Activated CD4-positive, alpha-beta memory T cell treated with anti-CD3 and anti-CD28 coated beads for 36 hours (primary cell): ENCODE measurements around the gene C11orf42. TPM values are rescaled to one million over a fixed set of nuclear protein-coding genes. Genes with fewer than 3 reads are reported as not detected.

Source experiments
- CTCF ChIA-PET: fragments of 350-600 bp; sonication (Branson Sonifier 250); formaldehyde crosslinking; loops from one replicate; lab custom pipeline; 2021; ENCODE audit warnings: antibody characterized with exemption, inconsistent platforms; lab: Charles Lee
- POLR2A ChIA-PET: fragments of 350-600 bp; sonication (Branson Sonifier 250); formaldehyde crosslinking; loops from one replicate; lab custom pipeline; 2021; ENCODE audit warnings: antibody characterized with exemption; lab: Charles Lee
- DNase-seq: peaks from one replicate; pipeline ENCODE4 v3.0.0-alpha.2; 2020
- H3K27ac Mint-ChIP-seq: one replicate; pipeline ENCODE4 v1.8.0; 2021; ENCODE audit warnings: mixed read lengths
- H3K27me3 Mint-ChIP-seq: one replicate; pipeline ENCODE4 v1.8.0; 2021; ENCODE audit warnings: mixed read lengths
- H3K36me3 Mint-ChIP-seq: one replicate; pipeline ENCODE4 v1.8.0; 2021; ENCODE audit warnings: mixed read lengths
- H3K4me1 Mint-ChIP-seq: one replicate; pipeline ENCODE4 v1.8.0; 2021; ENCODE audit warnings: low read depth, mixed read lengths
- H3K4me3 Mint-ChIP-seq: one replicate; pipeline ENCODE4 v1.8.0; 2021; ENCODE audit warnings: mild to moderate bottlenecking, mixed read lengths
- H3K9me3 Mint-ChIP-seq: one replicate; pipeline ENCODE4 v1.8.0; 2021; ENCODE audit warnings: mixed read lengths
- intact Hi-C: fragments of 100-400 bp; cut with micrococcal nuclease; formaldehyde crosslinking; loops from one replicate; pipeline ENCODE4 v1.15.1; 2023
- total RNA-seq, 2 experiments: library from RNA; stranded (reverse); gene quantifications; one replicate each; pipeline ENCODE4 v1.2.3, GENCODE V29; 2021

C11orf42 gene
- total RNA-seq, 2 experiments from 2014 or later: not detected

DNA sequence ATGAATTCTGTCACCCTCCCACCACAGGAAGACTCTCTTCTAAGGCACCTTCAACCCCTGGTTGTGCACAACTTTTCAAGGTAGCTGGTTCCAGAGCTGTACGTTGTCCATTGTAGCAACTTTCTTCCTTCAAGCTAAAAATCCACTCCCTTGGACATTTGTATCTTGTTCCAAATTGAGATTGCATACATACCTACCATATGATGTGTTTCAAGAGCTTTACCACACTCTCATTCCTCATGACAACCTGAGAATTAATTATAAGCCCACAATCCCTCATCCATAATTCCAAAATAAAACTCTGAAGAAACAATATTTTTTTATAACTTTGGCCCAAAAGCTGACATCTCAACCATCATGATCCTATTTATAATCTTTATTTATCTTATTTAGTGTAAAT, 3.3 kb upstream of the C11orf42 start:
- H3K4me1 Mint-ChIP-seq: peaks cover 34% of the 10 kb centered on the region
- intact Hi-C loops: loop anchor here (2.0 kb wide), 1 partner anchor 151 kb away; no protein-coding TSS in a partner anchor
- no peaks in the 10 kb centered on the region for H3K27me3 Mint-ChIP-seq
- POLR2A ChIA-PET: interaction anchor here (1.2 kb wide), 1 partner anchor 118 kb away, joined by 3 read pairs; no protein-coding TSS in a partner anchor
- no peak for DNase-seq
- H3K36me3 Mint-ChIP-seq: no peaks in the 10 kb centered on the region
- H3K27ac Mint-ChIP-seq: no peak overlapping the region
- H3K9me3 Mint-ChIP-seq: no peaks in the 10 kb centered on the region
- H3K4me3 Mint-ChIP-seq: no peak overlapping the region
- CTCF ChIA-PET: interaction anchor here (0.7 to 0.8 kb wide), 2 partner anchors 150 to 161 kb away, joined by 3 read pairs; no protein-coding TSS in a partner anchor

DNA sequence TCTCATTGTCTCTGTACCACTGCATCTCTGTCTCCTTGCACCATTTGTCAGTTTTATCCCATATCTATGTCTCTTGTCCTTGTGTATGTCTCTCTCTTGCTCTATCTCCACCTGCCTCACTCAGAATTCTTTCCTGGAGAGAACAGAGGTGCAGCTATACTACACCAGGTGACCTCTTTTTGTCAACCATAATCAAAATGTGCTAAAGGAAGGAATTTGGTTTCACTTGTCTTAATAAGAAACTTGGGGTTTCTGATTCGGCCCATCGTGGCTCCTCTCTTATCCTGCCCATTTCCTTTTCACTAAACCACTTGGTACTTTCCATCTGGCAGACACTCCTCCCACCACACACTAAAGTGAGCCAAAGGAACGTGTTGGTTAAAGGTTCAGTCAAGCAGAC, 2.0 kb upstream of the C11orf42 start:
- Mint-ChIP-seq H3K27ac (no peak overlapping the region), H3K27me3 (no peaks in the 10 kb centered on the region), H3K4me1 (peaks cover 34% of the 10 kb centered on the region), H3K36me3 (no peaks in the 10 kb centered on the region), H3K9me3 (no peaks in the 10 kb centered on the region), H3K4me3 (no peak overlapping the region)
- ChIA-PET CTCF (no interaction called here), POLR2A (no interaction called here)
- peak; percentile 18 for DNase-seq
- intact Hi-C loops: loop anchor here (2.0 kb wide), 1 partner anchor 149 kb away; no protein-coding TSS in a partner anchor

DNA sequence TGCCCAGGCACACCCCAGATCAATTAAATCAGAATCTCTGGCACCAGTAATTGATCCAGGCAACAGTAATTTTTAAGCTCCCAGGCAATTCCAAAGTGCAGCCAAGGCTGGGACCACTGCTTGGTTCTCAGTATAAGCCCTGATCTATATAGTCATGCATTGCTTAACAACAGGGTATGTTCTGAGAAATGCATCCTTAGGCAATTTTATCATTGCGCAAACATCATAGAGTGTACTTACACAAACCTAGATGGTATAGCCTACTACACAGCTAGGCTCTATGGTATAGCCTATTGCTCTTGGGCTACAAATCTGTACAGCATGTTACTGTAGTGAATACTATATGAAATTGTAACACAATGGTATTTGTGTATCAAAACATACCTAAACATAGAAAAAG, 651 bp upstream of the C11orf42 start:
- H3K36me3 Mint-ChIP-seq: peaks cover 3% of the 10 kb centered on the region
- no peaks in the 10 kb centered on the region for H3K27me3 Mint-ChIP-seq
- ChIA-PET CTCF (interaction anchor here (1.8 kb wide), 1 partner anchor 149 kb away, joined by 7 read pairs; no protein-coding TSS in a partner anchor), POLR2A (no interaction called here)
- no peak overlapping the region for H3K27ac Mint-ChIP-seq
- intact Hi-C loops: no loop called here
- no peak overlapping the region for H3K4me3 Mint-ChIP-seq
- DNase-seq: no peak
- H3K9me3 Mint-ChIP-seq: no peaks in the 10 kb centered on the region
- H3K4me1 Mint-ChIP-seq: peaks cover 34% of the 10 kb centered on the region

DNA sequence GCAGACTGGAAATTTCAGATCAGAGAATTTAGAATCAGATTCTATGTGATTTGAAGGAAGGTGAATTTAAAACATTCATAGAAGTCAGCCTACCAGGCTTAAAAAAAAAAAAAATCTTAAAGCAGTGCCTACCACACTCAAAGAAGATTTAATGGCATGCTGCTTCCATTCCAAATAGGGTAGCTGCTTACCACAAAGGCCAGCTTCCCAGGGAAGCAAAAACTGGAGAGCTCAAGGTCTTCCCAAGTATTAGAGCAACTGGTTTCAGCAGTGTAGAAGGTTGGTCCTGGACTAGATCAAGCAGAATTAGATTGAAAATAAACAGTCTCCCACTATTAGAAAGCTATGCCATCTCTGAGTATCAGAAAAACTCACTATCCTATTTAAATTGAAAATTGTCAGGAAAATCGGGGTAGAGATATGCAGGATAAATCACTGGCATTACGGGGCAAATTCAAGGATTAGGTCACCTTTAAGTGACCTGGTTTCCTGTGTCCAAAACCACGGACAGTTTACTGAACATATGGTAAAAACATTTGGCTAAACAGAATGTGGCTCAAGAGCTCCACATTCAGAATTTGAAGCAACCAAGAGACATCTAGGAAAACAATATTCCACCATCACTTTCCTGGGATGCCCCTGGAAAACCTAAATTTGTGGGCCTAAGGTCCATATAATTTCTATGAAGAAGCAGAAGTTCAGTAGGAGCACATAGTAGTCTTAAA, 1.3 kb downstream of the C11orf42 start:
- H3K9me3 Mint-ChIP-seq: no peaks in the 10 kb centered on the region
- ChIA-PET POLR2A (interaction anchor here (0.9 kb wide), 1 partner anchor 28 kb away, joined by 3 read pairs; the partner anchor contains the start of gene FHIP1B), CTCF (interaction anchor here (1.7 to 1.8 kb wide), 2 partner anchors 147 to 156 kb away, joined by 5 to 7 read pairs; no protein-coding TSS in a partner anchor)
- no peak for DNase-seq
- peaks cover 26% of the 10 kb centered on the region for H3K4me1 Mint-ChIP-seq
- intact Hi-C loops: no loop called here
- no peak overlapping the region for H3K27ac Mint-ChIP-seq
- no peaks in the 10 kb centered on the region for H3K27me3 Mint-ChIP-seq
- H3K36me3 Mint-ChIP-seq: peaks cover 8% of the 10 kb centered on the region
- H3K4me3 Mint-ChIP-seq: no peak overlapping the region

DNA sequence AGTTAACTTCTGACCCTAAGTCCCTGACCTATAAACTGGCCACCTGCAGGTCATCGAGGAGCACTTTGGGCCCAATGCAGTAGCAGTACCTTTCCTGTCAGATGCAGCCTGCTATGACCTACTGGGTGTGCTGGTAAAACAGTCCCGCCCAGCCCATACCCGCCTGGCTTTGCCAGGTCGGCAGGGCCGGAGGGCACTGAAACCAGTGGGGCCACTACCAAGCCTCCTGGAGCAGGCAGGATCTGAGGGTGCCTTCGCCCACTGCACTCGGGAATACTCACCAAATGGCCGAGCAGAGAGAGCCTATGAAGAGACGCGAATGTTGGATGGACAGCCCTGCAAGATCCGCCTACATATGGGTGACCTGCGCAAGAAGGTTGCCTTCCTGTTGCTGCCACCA, 4.4 kb downstream of the C11orf42 start:
- H3K27me3 Mint-ChIP-seq: no peaks in the 10 kb centered on the region
- peaks cover 8% of the 10 kb centered on the region for H3K36me3 Mint-ChIP-seq
- no peaks in the 10 kb centered on the region for H3K4me1 Mint-ChIP-seq
- intact Hi-C loops: no loop called here
- CTCF ChIA-PET: interaction anchor here (0.6 kb wide), 1 partner anchor 37 kb away, joined by 3 read pairs; no protein-coding TSS in a partner anchor
- no peak overlapping the region for H3K27ac Mint-ChIP-seq
- DNase-seq: no peak
- POLR2A ChIA-PET: no interaction called here
- H3K4me3 Mint-ChIP-seq: no peak overlapping the region
- H3K9me3 Mint-ChIP-seq: no peaks in the 10 kb centered on the region

DNA sequence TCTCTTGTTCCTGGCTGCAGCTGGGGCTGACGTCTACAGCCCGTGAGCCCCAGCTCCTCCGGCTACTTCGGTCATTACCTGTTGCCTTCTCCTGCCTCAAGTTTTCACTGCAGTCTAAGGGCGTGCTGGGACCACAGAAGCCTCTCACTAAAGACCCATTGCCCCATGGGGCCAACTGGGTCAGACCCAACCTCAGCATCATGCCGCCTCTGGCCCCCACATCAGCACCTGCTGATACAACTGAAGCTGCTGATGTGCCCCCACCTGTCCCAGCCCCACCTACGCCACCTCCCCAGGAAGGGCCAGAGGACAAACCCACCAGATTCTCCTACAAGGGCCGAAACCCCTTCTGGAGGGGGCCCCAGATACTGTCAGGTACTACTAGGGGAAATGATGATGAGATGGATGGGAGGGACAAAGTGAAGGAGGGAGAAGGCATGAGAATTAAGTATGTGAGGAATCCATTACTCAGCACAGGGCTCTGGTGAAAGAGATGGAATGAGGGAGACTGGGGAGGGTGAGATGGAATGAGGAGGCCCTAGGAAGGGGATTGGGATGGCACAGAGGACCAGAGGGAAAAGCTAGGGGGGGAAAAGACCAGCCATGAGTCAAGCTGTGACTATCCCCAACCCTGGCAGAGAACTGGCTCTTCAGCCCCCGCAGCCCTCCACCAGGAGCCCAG, 5.1 kb downstream of the C11orf42 start:
- ChIA-PET POLR2A (no interaction called here), CTCF (interaction anchor here (0.6 kb wide), 1 partner anchor 36 kb away, joined by 3 read pairs; no protein-coding TSS in a partner anchor)
- H3K4me3 Mint-ChIP-seq: no peak overlapping the region
- intact Hi-C loops: no loop called here
- peaks cover 8% of the 10 kb centered on the region for H3K36me3 Mint-ChIP-seq
- H3K4me1 Mint-ChIP-seq: no peaks in the 10 kb centered on the region
- no peak for DNase-seq
- H3K9me3 Mint-ChIP-seq: no peaks in the 10 kb centered on the region
- no peaks in the 10 kb centered on the region for H3K27me3 Mint-ChIP-seq
- no peak overlapping the region for H3K27ac Mint-ChIP-seq

DNA sequence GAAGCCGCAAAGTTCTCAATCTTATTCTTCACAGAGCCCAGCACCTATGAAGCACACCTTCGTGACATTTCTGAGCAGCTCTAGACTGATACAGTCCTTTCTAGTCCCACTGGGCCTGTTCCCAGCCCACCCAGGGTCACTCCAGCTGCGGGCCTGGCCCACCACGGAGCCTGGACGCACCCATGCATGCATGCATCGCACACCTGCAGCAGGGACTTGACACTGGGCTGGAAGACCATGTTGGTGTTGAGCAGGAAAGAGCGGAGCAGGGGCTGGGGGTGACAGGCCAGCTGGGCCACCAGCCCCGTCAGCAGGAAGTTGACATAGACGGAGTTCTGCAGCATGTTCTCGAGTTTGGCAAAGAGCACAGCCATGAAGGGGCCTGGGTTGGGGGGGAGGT, 9.2 kb downstream of the C11orf42 start:
- DNase-seq: no peak
- H3K27ac Mint-ChIP-seq: no peak overlapping the region
- ChIA-PET CTCF (no interaction called here), POLR2A (no interaction called here)
- no peak overlapping the region for H3K4me3 Mint-ChIP-seq
- H3K9me3 Mint-ChIP-seq: no peaks in the 10 kb centered on the region
- H3K27me3 Mint-ChIP-seq: no peaks in the 10 kb centered on the region
- H3K36me3 Mint-ChIP-seq: peaks cover 17% of the 10 kb centered on the region
- H3K4me1 Mint-ChIP-seq: peaks cover under 1% of the 10 kb centered on the region
- intact Hi-C loops: no loop called here

DNA sequence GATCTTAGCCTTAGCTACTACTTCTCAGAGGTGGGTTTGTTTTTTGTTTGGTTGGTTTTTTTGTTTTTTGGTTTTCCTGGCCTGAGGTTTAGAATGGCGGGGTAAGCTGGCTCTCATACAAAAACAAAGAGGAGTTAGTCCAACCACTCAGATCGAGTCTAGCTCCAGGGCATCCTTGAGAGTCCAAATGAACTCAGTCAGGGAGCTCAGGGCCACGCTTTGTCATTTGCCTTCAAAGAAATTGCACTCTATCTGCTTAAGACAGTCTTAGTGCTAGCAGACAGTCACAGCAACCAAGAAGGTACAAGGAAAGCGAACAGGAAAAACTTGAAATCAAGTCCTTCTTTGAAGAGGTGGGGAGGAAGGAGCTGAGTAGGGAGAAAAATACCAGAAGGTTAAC, 11.1 kb downstream of the C11orf42 start:
- Mint-ChIP-seq H3K27ac (no peak overlapping the region), H3K9me3 (no peaks in the 10 kb centered on the region), H3K36me3 (peaks cover 13% of the 10 kb centered on the region), H3K27me3 (no peaks in the 10 kb centered on the region), H3K4me1 (peaks cover 4% of the 10 kb centered on the region), H3K4me3 (no peak overlapping the region)
- ChIA-PET CTCF (interaction anchor here (0.8 to 1.7 kb wide), 2 partner anchors 137 to 163 kb away, joined by 3 to 5 read pairs; no protein-coding TSS in a partner anchor), POLR2A (interaction anchor here (0.7 kb wide), 1 partner anchor 19 kb away, joined by 3 read pairs; no protein-coding TSS in a partner anchor)
- no peak for DNase-seq
- intact Hi-C loops: no loop called here

DNA sequence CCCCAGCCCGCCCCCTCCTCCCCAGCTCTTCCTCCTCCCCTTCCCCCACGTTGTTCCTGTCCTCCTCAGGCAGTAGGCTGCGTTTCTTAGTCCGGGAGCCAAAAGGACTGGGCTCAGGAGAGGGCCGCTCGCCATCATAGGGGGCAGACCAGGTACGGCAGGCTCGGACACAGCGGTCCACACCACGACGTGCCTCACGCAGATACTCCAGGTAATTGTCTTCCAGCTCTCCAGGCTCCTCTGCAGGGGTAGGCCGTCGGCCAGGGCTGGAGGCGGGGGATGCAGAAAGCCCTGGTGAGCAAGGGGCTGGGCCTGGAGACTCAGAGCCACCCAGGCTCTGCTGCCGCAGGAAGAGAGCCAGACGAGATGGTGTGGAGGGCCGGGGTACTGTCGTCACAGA, 12.4 kb downstream of the C11orf42 start:
- DNase-seq: no peak
- Mint-ChIP-seq H3K4me1 (peaks cover 4% of the 10 kb centered on the region), H3K9me3 (no peaks in the 10 kb centered on the region), H3K4me3 (no peak overlapping the region), H3K27me3 (no peaks in the 10 kb centered on the region), H3K36me3 (peaks cover 17% of the 10 kb centered on the region), H3K27ac (no peak overlapping the region)
- intact Hi-C loops: no loop called here
- CTCF ChIA-PET: no interaction called here
- POLR2A ChIA-PET: no interaction called here

DNA sequence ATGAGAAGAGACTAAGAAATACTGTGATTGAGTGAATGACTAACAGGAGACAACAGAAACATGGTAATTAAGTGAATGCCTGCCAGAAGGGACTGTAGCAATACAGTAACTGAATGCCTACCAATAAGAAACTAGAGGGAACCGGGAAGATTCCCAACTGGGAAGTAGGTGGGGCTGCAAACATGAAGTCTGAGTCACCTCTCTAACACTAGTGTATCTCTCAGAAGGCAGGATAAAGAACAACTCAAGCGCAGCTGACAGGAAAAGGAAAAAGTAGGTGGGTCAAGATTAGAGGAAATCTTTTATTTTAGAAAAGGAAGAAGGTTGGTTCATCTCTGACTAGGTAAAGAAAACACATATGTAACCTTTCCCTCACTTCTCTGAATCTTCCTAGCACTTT, 14.0 kb downstream of the C11orf42 start:
- no peaks in the 10 kb centered on the region for H3K27me3 Mint-ChIP-seq
- ChIA-PET POLR2A (no interaction called here), CTCF (no interaction called here)
- no peak for DNase-seq
- H3K27ac Mint-ChIP-seq: no peak overlapping the region
- H3K9me3 Mint-ChIP-seq: no peaks in the 10 kb centered on the region
- peaks cover 4% of the 10 kb centered on the region for H3K4me1 Mint-ChIP-seq
- H3K4me3 Mint-ChIP-seq: no peak overlapping the region
- H3K36me3 Mint-ChIP-seq: peaks cover 19% of the 10 kb centered on the region
- intact Hi-C loops: no loop called here

DNA sequence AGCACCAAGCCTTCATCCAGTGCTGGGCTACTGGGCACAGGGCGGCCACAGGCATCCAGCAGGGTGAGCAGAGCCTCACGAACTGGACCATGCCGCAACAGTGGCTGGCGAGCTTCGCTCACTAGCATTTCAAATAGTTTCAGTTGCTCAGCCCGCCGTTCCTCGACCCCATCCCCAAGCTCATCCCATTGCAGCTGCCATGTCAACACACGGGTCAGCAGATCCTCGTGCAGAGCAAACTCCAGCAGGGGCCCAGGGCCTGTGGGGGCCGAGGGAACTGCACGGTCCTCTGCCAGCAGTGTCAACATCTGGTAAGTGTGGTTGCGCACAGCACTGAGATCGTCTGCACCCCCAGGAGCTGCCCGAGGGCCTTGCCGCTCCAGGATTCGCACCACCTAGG, 18.5 kb downstream of the C11orf42 start:
- intact Hi-C loops: no loop called here
- H3K27ac Mint-ChIP-seq: no peak overlapping the region
- H3K4me3 Mint-ChIP-seq: no peak overlapping the region
- DNase-seq: no peak
- ChIA-PET CTCF (interaction anchor here (1.4 kb wide), 1 partner anchor 27 kb away, joined by 5 read pairs; no protein-coding TSS in a partner anchor), POLR2A (no interaction called here)
- H3K27me3 Mint-ChIP-seq: no peaks in the 10 kb centered on the region
- peaks cover 14% of the 10 kb centered on the region for H3K4me1 Mint-ChIP-seq
- peaks cover 14% of the 10 kb centered on the region for H3K36me3 Mint-ChIP-seq
- no peaks in the 10 kb centered on the region for H3K9me3 Mint-ChIP-seq

DNA sequence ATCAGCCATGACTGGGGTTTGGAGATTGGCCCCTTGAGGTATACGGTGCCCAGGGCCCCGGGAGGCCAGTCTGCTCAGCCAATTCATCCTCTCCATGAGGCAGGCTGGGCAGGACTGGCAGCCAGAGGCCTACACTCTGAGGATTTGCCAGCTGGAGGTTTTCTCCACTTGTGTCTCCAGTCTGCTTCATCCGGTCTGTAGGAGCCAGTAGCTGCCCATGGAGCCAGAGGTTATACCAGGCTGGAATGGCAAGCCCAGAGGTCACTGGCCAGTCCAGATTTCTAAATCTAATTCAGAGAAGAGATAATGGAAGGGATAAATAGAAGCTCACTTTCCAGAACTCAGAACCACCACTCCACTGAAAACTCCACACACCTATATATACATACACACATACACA, 19.1 kb downstream of the C11orf42 start:
- Mint-ChIP-seq H3K9me3 (no peaks in the 10 kb centered on the region), H3K36me3 (peaks cover 11% of the 10 kb centered on the region), H3K27ac (no peak overlapping the region), H3K4me1 (peaks cover 16% of the 10 kb centered on the region), H3K27me3 (no peaks in the 10 kb centered on the region), H3K4me3 (no peak overlapping the region)
- DNase-seq: no peak
- intact Hi-C loops: no loop called here
- ChIA-PET POLR2A (no interaction called here), CTCF (interaction anchor here (1.4 kb wide), 1 partner anchor 27 kb away, joined by 5 read pairs; no protein-coding TSS in a partner anchor)
